C4-2B (cell line): ENCODE data around the gene TOP2B.

Source experiments
- H3K27ac ChIP-seq: fragments of 450-650 bp; 2 replicates; pipeline ENCODE4 v1.5.1; 2017
- CTCF ChIP-seq: fragments of 450-650 bp; conservative IDR thresholded peaks from 2 replicates; pipeline ENCODE4 v1.5.1; 2017; ENCODE audit warnings: mild to moderate bottlenecking
- ZFX ChIP-seq: fragments of 450-650 bp; IDR thresholded peaks from 2 replicates; pipeline ENCODE4 v1.6.1; 2017

TOP2B gene

GRCh38 chr3:25586167-25586505 is 78.6 kb downstream of the TOP2B start:
- no peak for TF ChIP-seq CTCF
- no peak for TF ChIP-seq ZFX
- no peak overlapping the region for H3K27ac ChIP-seq

- no peak overlapping the region for H3K27ac ChIP-seq
- TF ChIP-seq ZFX (no peak), CTCF (no peak)
Measured at GRCh38 chr3:25585361-25586166, 79.1 kb downstream of the TOP2B start.

- no peak overlapping the region for H3K27ac ChIP-seq
- TF ChIP-seq ZFX: no peak
Measured at GRCh38 chr3:25584011-25584789, 80.5 kb downstream of the TOP2B start.

GRCh38 chr3:25583343-25583742 is 81.4 kb downstream of the TOP2B start:
- H3K27ac ChIP-seq: no peak overlapping the region
- no peak for TF ChIP-seq CTCF
- TF ChIP-seq ZFX: no peak

- H3K27ac ChIP-seq: no peak overlapping the region
- TF ChIP-seq ZFX: no peak
Measured at GRCh38 chr3:25582242-25582641, 82.5 kb downstream of the TOP2B start.

- TF ChIP-seq CTCF (no peak), ZFX (no peak)
- no peak overlapping the region for H3K27ac ChIP-seq
Measured at GRCh38 chr3:25581823-25582222, 82.9 kb downstream of the TOP2B start.

GRCh38 chr3:25581335-25581734 is 83.4 kb downstream of the TOP2B start:
- no peak overlapping the region for H3K27ac ChIP-seq
- TF ChIP-seq CTCF (no peak), ZFX (no peak)

GRCh38 chr3:25580534-25580933 is 84.2 kb downstream of the TOP2B start:
- H3K27ac ChIP-seq: no peak overlapping the region
- TF ChIP-seq ZFX: no peak

- TF ChIP-seq ZFX (no peak), CTCF (no peak)
Measured at GRCh38 chr3:25578059-25578458, 86.6 kb downstream of the TOP2B start.

More at GRCh38 chr3:25578059-25578458, 86.6 kb downstream of the TOP2B start:
- no peak overlapping the region for H3K27ac ChIP-seq
